Stromal cell of bone marrow (primary cell): ENCODE data around the gene RBM7.

Experiments used
- DNase-seq: peaks from one replicate; pipeline ENCODE4 v3.0.0-alpha.2; 2012; ENCODE audit warnings: low read depth

The RBM7 gene

GRCh38 chr11:114397349-114397982, 3.0 kb upstream of the RBM7 start:
- no peak for DNase-seq

- no peak for DNase-seq
Measured at GRCh38 chr11:114398303-114398920, 2.1 kb upstream of the RBM7 start.

GRCh38 chr11:114399490-114400215, 813 bp upstream of the RBM7 start:
- no peak for DNase-seq

- DNase-seq, result no peak
Measured at GRCh38 chr11:114400915-114401223, 403 bp downstream of the RBM7 start.

GRCh38 chr11:114401311-114401710, 845 bp downstream of the RBM7 start:
- DNase-seq, result no peak

GRCh38 chr11:114412946-114413345, 12.5 kb downstream of the RBM7 start:
- DNase-seq, result no peak

GRCh38 chr11:114413958-114414357, 13.5 kb downstream of the RBM7 start:
- no peak for DNase-seq

- no peak for DNase-seq
Measured at GRCh38 chr11:114416441-114416961, 16.0 kb downstream of the RBM7 start.

- DNase-seq, result no peak
Measured at GRCh38 chr11:114426280-114426679, 25.8 kb downstream of the RBM7 start.

GRCh38 chr11:114430290-114430689, 29.8 kb downstream of the RBM7 start:
- no peak for DNase-seq

- DNase-seq, result no peak
Measured at GRCh38 chr11:114432893-114433292, 32.4 kb downstream of the RBM7 start.

GRCh38 chr11:114433376-114433775, 32.9 kb downstream of the RBM7 start:
- no peak for DNase-seq

GRCh38 chr11:114438303-114438702, 37.8 kb downstream of the RBM7 start:
- no peak for DNase-seq

- peak; percentile 92 for DNase-seq
Measured at GRCh38 chr11:114439229-114440120, 39.0 kb downstream of the RBM7 start, which contains the start of gene REXO2. Gene REXO2, plus strand, starts transcription at chr11:114439467. Its CDS starts 62 bp downstream, at chr11:114439529.

- DNase-seq, result no peak
Measured at GRCh38 chr11:114440121-114440860, 39.8 kb downstream of the RBM7 start.

GRCh38 chr11:114440971-114441763, 40.7 kb downstream of the RBM7 start:
- no peak for DNase-seq

GRCh38 chr11:114441921-114442320, 41.5 kb downstream of the RBM7 start:
- DNase-seq, result no peak

- DNase-seq, result no peak
Measured at GRCh38 chr11:114442536-114442935, 42.1 kb downstream of the RBM7 start.

- DNase-seq, result no peak
Measured at GRCh38 chr11:114447444-114447843, 47.0 kb downstream of the RBM7 start.

GRCh38 chr11:114447892-114448291, 47.4 kb downstream of the RBM7 start:
- DNase-seq, result no peak
